Panc1 (cell line): Measurements from ENCODE around the gene MKLN1.

Experiments
- POLR2AphosphoS5 ChIP-seq: IDR thresholded peaks from 2 replicates; pipeline ENCODE4 v1.6.1; 2012; ENCODE audit warnings: mild to moderate bottlenecking, low read depth, low read length, moderate library complexity
- SIN3A ChIP-seq: IDR thresholded peaks from 2 replicates; pipeline ENCODE4 v1.6.1; 2012; ENCODE audit warnings: low read depth, mild to moderate bottlenecking, low read length, moderate library complexity, borderline replicate concordance; ENCODE audit not compliant: insufficient read depth
- TCF7L2 ChIP-seq: IDR thresholded peaks from 2 replicates; pipeline ENCODE4 v1.6.1; 2011; ENCODE audit warnings: mild to moderate bottlenecking, low read depth, low read length, inconsistent platforms
- TF ChIP-seq, protein P1 (sequence below): fragments of 450-650 bp; IDR thresholded peaks from 2 replicates; pipeline ENCODE4 v1.5.1; 2017; ENCODE audit warnings: mild to moderate bottlenecking
- TF ChIP-seq, protein P2 (sequence below), 2 experiments: IDR thresholded peaks; 2 replicates each; pipeline ENCODE4 v1.6.1; 2011 to 2012; ENCODE audit warnings: low read depth in 2 of 2, control low read depth in 1 of 2, low read length in 1 of 2, mild to moderate bottlenecking in 1 of 2, moderate library complexity in 1 of 2; ENCODE audit not compliant: insufficient read depth in 1 of 2

DNA sequence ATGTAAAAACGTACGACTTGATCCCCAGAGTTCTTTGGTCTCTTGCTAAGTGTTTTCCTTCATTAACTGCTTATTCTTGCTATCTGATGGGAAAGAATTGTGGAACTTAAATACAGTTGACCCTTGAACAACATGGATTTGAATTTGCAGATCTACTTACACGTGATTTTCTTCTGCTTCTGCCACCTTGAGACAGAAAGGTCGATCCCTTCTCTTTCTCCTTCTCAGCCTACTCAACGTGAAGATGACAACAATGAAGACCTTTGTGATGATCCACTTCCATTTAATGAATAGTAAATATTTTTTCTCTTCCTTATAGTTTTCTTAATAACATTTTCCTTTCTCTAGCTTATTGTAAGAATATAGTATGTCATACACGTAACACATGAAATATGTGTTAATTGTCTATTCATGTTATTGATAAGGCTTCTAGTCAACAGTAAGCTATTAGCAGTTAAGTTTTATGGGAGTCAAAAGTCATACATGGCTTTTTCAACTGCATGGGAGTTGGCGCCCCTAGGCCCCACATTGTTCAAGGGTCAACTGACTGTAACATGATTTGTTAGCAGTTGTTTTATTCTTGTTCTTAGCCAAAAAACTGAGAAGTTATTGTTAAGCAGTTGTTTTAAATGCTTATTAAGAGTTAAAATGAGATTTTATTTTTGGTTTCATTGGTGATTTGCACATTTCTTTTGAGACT, 11.2 kb downstream of the MKLN1 start:
- TF ChIP-seq, protein P1, sequence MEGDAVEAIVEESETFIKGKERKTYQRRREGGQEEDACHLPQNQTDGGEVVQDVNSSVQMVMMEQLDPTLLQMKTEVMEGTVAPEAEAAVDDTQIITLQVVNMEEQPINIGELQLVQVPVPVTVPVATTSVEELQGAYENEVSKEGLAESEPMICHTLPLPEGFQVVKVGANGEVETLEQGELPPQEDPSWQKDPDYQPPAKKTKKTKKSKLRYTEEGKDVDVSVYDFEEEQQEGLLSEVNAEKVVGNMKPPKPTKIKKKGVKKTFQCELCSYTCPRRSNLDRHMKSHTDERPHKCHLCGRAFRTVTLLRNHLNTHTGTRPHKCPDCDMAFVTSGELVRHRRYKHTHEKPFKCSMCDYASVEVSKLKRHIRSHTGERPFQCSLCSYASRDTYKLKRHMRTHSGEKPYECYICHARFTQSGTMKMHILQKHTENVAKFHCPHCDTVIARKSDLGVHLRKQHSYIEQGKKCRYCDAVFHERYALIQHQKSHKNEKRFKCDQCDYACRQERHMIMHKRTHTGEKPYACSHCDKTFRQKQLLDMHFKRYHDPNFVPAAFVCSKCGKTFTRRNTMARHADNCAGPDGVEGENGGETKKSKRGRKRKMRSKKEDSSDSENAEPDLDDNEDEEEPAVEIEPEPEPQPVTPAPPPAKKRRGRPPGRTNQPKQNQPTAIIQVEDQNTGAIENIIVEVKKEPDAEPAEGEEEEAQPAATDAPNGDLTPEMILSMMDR = no peak
- TF ChIP-seq POLR2AphosphoS5 = no peak
- TF ChIP-seq TCF7L2 = no peak
- TF ChIP-seq, protein P2, sequence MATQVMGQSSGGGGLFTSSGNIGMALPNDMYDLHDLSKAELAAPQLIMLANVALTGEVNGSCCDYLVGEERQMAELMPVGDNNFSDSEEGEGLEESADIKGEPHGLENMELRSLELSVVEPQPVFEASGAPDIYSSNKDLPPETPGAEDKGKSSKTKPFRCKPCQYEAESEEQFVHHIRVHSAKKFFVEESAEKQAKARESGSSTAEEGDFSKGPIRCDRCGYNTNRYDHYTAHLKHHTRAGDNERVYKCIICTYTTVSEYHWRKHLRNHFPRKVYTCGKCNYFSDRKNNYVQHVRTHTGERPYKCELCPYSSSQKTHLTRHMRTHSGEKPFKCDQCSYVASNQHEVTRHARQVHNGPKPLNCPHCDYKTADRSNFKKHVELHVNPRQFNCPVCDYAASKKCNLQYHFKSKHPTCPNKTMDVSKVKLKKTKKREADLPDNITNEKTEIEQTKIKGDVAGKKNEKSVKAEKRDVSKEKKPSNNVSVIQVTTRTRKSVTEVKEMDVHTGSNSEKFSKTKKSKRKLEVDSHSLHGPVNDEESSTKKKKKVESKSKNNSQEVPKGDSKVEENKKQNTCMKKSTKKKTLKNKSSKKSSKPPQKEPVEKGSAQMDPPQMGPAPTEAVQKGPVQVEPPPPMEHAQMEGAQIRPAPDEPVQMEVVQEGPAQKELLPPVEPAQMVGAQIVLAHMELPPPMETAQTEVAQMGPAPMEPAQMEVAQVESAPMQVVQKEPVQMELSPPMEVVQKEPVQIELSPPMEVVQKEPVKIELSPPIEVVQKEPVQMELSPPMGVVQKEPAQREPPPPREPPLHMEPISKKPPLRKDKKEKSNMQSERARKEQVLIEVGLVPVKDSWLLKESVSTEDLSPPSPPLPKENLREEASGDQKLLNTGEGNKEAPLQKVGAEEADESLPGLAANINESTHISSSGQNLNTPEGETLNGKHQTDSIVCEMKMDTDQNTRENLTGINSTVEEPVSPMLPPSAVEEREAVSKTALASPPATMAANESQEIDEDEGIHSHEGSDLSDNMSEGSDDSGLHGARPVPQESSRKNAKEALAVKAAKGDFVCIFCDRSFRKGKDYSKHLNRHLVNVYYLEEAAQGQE (IDR thresholded peaks at IDR 0.05; ENCODE audit: insufficient read depth in 1 of 2, low read depth in 2 of 2, low read length in 1 of 2) = no peak
- no peak for TF ChIP-seq SIN3A
